Astrocyte (in vitro differentiated cells and primary cell): ENCODE results near the gene ACADL. TPM values are rescaled to one million over a fixed set of nuclear protein-coding genes. Genes with fewer than 3 reads are reported as not detected.

Experiments
- DNase-seq: peaks from one replicate; pipeline ENCODE4 v3.0.0-alpha.2; 2010; ENCODE audit warnings: low read depth
- FAIRE-seq: peaks from 2 replicates; lab custom pipeline; 2011; peaks lifted over from hg19 to GRCh38; lab: Jason Lieb, UNC
- H2AFZ ChIP-seq: 2 replicates; pipeline ENCODE4 v1.6.0; 2012; ENCODE audit warnings: low read depth, low read length, inconsistent platforms
- H3K27ac ChIP-seq: 2 replicates; pipeline ENCODE4 v1.5.1; 2011; ENCODE audit warnings: low read depth, low read length, inconsistent platforms
- H3K27me3 ChIP-seq: 2 replicates; pipeline ENCODE4 v1.6.0; 2011; ENCODE audit warnings: low read length, inconsistent platforms; ENCODE audit not compliant: insufficient read depth
- H3K36me3 ChIP-seq: 2 replicates; pipeline ENCODE4 v1.5.1; 2011; ENCODE audit warnings: low read length, inconsistent platforms; ENCODE audit not compliant: insufficient read depth
- H3K4me1 ChIP-seq: 2 replicates; pipeline ENCODE4 v1.5.1; 2011; ENCODE audit warnings: low read length, inconsistent platforms; ENCODE audit not compliant: insufficient read depth
- H3K4me2 ChIP-seq: 2 replicates; pipeline ENCODE4 v1.6.0; 2012; ENCODE audit warnings: low read length, inconsistent platforms
- H3K4me3 ChIP-seq: 2 replicates; pipeline ENCODE4 v1.5.1; 2011; ENCODE audit warnings: low read depth, mild to moderate bottlenecking, low read length, inconsistent platforms; ENCODE audit not compliant: insufficient read depth
- H3K79me2 ChIP-seq: 2 replicates; pipeline ENCODE4 v1.6.0; 2012; ENCODE audit warnings: mild to moderate bottlenecking, low read length, inconsistent platforms; ENCODE audit not compliant: insufficient read depth
- H3K9ac ChIP-seq: 2 replicates; pipeline ENCODE4 v1.6.0; 2012; ENCODE audit warnings: mild to moderate bottlenecking, low read length, inconsistent platforms
- H3K9me3 ChIP-seq: 2 replicates; pipeline ENCODE4 v1.5.1; 2012; ENCODE audit warnings: low read depth, mild to moderate bottlenecking, low read length, inconsistent platforms; ENCODE audit not compliant: insufficient read depth
- H4K20me1 ChIP-seq: 2 replicates; pipeline ENCODE4 v1.6.0; 2012; ENCODE audit warnings: low read length, inconsistent platforms; ENCODE audit not compliant: insufficient read depth
- H3K27ac Mint-ChIP-seq: one replicate; pipeline ENCODE4 v1.8.0; 2021; ENCODE audit warnings: mild to moderate bottlenecking, mixed read lengths; ENCODE audit not compliant: unreplicated experiment
- H3K27me3 Mint-ChIP-seq: one replicate; pipeline ENCODE4 v1.8.0; 2021; ENCODE audit warnings: low read depth, mixed read lengths; ENCODE audit not compliant: unreplicated experiment
- H3K36me3 Mint-ChIP-seq: one replicate; pipeline ENCODE4 v1.8.0; 2021; ENCODE audit warnings: low read depth, mixed read lengths; ENCODE audit not compliant: unreplicated experiment
- H3K4me1 Mint-ChIP-seq: one replicate; pipeline ENCODE4 v1.8.0; 2021; ENCODE audit warnings: low read depth, mixed read lengths; ENCODE audit not compliant: unreplicated experiment
- H3K4me3 Mint-ChIP-seq: one replicate; pipeline ENCODE4 v1.8.0; 2021; ENCODE audit warnings: mild to moderate bottlenecking, moderate library complexity, mixed read lengths; ENCODE audit not compliant: unreplicated experiment
- H3K9me3 Mint-ChIP-seq: one replicate; pipeline ENCODE4 v1.8.0; 2021; ENCODE audit warnings: mild to moderate bottlenecking, mixed read lengths; ENCODE audit not compliant: unreplicated experiment
- CTCF ChIP-seq: IDR thresholded peaks from 2 replicates; pipeline ENCODE4 v1.5.1; 2011; ENCODE audit warnings: low read depth, mild to moderate bottlenecking, inconsistent platforms, low read length, moderate library complexity; ENCODE audit not compliant: insufficient read depth
- EZH2 ChIP-seq: IDR thresholded peaks from 2 replicates; pipeline ENCODE4 v1.6.1; 2012; ENCODE audit warnings: mild to moderate bottlenecking, low read length, inconsistent platforms; ENCODE audit not compliant: insufficient read depth
- total RNA-seq: library from RNA; stranded (reverse); gene quantifications from 2 replicates; pipeline ENCODE4 v1.2.1, GENCODE V29; 2021

The ACADL gene
- total RNA-seq, 1 donor from 2014 or later, result 1.9 TPM

GRCh38 chr2:210169516-210170195 is 55.6 kb downstream of the ACADL start:
- Histone ChIP-seq H3K4me1 (peaks cover 8% of the 10 kb centered on the region), H3K9ac (peak overlapping the region; percentile 93), H3K9me3 (no peaks in the 10 kb centered on the region), H2AFZ (peak overlapping the region; percentile 63), H3K4me2 (peak overlapping the region; percentile 86), H3K27me3 (no peaks in the 10 kb centered on the region), H4K20me1 (no peaks in the 10 kb centered on the region), H3K27ac (peak overlapping the region; percentile 96), H3K36me3 (no peaks in the 10 kb centered on the region), H3K79me2 (peaks cover 43% of the 10 kb centered on the region), H3K4me3 (peak overlapping the region; percentile 80)
- H3K4me3 Mint-ChIP-seq, result peak overlapping the region; percentile 95
- no peaks in the 10 kb centered on the region for H3K9me3 Mint-ChIP-seq
- FAIRE-seq, result no peak
- peak; percentile 78 for DNase-seq
- H3K27me3 Mint-ChIP-seq, result no peaks in the 10 kb centered on the region
- peak overlapping the region; percentile 100 for H3K27ac Mint-ChIP-seq
- H3K36me3 Mint-ChIP-seq, result no peaks in the 10 kb centered on the region
- TF ChIP-seq CTCF, result no peak
- no peak for TF ChIP-seq EZH2
- peaks cover 12% of the 10 kb centered on the region for H3K4me1 Mint-ChIP-seq

- Mint-ChIP-seq H3K4me1 (peaks cover 16% of the 10 kb centered on the region), H3K9me3 (no peaks in the 10 kb centered on the region), H3K4me3 (no peak overlapping the region), H3K27me3 (no peaks in the 10 kb centered on the region), H3K27ac (no peak overlapping the region), H3K36me3 (no peaks in the 10 kb centered on the region)
- H2AFZ ChIP-seq, result no peak overlapping the region
- H3K79me2 ChIP-seq, result peaks cover 60% of the 10 kb centered on the region
- no peaks in the 10 kb centered on the region for H3K27me3 ChIP-seq
- H3K36me3 ChIP-seq, result no peaks in the 10 kb centered on the region
- H3K27ac ChIP-seq, result no peak overlapping the region
- H3K9me3 ChIP-seq, result no peaks in the 10 kb centered on the region
- H3K4me1 ChIP-seq, result peaks cover 8% of the 10 kb centered on the region
- H3K4me2 ChIP-seq, result peak overlapping the region; percentile 32
- H4K20me1 ChIP-seq, result peaks cover 6% of the 10 kb centered on the region
- peak; percentile 60 for DNase-seq
- no peak for FAIRE-seq
- H3K9ac ChIP-seq, result no peak overlapping the region
- TF ChIP-seq CTCF (no peak), EZH2 (no peak)
- no peak overlapping the region for H3K4me3 ChIP-seq
These were observed 58.0 kb downstream of the ACADL start for GRCh38 chr2:210167227-210167626.

GRCh38 chr2:210162466-210163124 is 62.7 kb downstream of the ACADL start:
- Histone ChIP-seq H3K4me3 (no peak overlapping the region), H3K9me3 (no peaks in the 10 kb centered on the region), H3K36me3 (no peaks in the 10 kb centered on the region), H3K9ac (no peak overlapping the region), H4K20me1 (peaks cover 15% of the 10 kb centered on the region), H3K4me1 (peaks cover 4% of the 10 kb centered on the region), H2AFZ (no peak overlapping the region), H3K4me2 (no peak overlapping the region), H3K27me3 (no peaks in the 10 kb centered on the region), H3K27ac (no peak overlapping the region), H3K79me2 (peaks cover 45% of the 10 kb centered on the region)
- Mint-ChIP-seq H3K36me3 (no peaks in the 10 kb centered on the region), H3K4me3 (no peak overlapping the region), H3K9me3 (no peaks in the 10 kb centered on the region), H3K27ac (no peak overlapping the region), H3K4me1 (peaks cover 9% of the 10 kb centered on the region), H3K27me3 (no peaks in the 10 kb centered on the region)
- no peak for TF ChIP-seq EZH2
- DNase-seq (no peak), FAIRE-seq (no peak)
